Activated naive CD8-positive, alpha-beta T cell treated with anti-CD3 and anti-CD28 coated beads, Interleukin-2, amount 50 U/mL, for 16 hours (primary cell): ENCODE measurements around the gene S100A4.
A peak's percentile ranks its signal among the peaks of the same experiment; 100 is the strongest.
"Not testable (repeated sequence)": the region's sequence is repeated elsewhere in the genome, so short reads cannot be mapped to it uniquely, and the experiment has no call there.

ENCODE experiments used
- DNase-seq: peaks from one replicate; pipeline ENCODE4 v3.0.0-alpha.2; 2020; ENCODE audit warnings: low read depth, low spot score

Gene S100A4

DNA sequence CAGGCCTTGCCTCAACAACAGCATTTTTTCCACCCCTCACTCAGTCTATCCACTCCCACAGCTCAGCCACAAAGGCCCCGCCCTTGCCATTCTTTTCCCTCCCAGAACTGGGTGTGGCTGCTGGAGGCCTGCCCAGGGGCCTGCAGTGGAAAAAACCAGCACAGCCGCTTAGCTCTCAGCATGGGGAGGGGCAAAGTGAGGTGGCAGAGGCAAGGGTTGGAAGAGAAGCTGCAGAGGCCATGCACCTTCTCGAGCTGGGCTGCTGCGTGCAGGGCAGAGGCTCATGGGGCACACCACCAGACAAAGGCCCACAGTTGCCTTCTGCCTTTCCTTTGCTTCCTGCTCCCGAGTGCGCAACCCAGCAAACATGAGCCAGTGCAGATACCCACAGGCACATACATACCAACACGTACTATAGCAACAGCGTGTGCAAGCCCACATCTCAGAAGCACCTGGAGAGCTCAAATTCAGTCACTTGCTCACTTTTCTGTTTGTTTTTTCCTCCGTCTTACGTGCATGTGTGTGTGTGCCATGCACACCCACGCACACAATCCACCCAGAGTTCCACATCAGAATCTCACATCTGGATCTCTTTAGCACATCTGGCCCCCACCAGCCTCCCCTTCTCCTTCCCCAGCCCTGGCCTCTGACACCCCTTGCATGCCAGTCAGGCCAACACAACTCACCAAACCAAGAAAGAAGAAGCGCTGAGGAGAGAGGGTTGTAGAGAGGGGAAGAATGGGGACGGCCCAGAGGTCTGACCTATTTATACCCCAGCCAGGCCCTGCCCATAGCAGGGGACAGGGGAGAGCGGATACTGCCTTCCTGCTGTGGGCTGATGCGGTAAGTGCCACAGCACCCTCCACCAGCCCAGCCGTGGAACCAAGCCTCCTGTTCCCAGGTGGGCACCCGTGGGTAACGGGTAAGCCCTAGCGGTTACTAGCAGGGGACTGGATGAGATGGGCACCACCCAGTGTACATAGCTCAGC lies at the start of gene S100A4:
TSS of gene S100A4 (minus strand) at position 740 of the 989 bp plus-strand sequence. CDS start 1,012 bp downstream, outside the sequence.
- DNase-seq, result peak; percentile 82

DNA sequence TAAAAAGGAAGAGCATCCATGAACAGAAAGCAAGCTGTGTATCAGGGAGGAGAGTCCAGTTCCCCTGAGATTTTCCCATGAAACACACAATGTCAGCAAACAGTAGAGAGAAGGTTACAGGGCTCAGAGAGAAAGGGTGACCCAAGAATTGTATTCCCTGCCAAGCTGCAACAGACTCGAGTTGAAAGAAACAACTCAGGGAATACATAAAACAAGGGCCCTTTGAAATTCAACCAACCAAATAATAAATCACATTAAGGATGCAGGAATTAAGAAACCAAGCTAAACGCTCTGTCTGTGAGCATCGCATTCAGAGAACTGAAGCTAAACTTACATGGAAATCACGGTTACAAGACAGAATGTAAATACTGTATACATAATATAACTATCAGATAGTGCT lies 47.1 kb upstream of the S100A4 start:
- DNase-seq, result no peak

DNA sequence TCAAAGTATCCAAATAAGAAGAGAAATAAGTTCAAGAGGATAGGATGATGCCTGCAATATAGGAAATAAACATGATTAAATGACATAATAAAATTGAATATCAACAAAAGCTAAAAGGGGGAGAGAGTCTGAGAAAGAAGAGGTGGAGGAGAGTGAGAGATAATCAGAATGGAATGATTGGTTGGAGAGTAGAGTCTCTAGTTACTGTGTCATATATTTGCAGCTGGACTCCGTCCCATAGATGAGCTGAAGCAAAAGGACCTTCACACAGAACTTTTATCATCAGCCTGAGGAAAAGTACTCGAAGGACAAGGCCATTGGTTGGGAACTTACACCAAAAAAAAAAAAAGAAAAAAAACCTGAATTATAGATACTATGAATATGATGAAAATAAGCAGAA lies 42.9 kb upstream of the S100A4 start:
- DNase-seq, result no peak

DNA sequence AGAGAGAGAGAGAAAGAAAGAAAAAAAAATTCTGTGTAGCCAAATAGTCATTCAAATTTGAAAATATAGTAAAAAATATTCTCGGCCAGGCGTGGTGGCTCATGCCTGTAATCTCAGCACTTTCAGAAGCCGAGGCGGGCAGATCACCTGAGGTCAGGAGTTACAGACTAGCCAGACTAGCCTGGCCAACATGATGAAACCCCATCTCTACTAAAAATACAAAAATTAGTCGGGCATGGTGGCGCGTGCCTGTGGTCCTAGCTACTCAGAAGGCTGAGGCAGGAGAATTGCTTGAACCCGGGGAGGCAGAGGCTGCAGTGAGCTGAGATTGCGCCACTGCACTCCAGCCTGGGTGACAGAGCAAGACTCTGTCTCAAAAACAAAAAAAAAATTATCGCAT lies 42.4 kb upstream of the S100A4 start:
- DNase-seq, result not testable (repeated sequence)

DNA sequence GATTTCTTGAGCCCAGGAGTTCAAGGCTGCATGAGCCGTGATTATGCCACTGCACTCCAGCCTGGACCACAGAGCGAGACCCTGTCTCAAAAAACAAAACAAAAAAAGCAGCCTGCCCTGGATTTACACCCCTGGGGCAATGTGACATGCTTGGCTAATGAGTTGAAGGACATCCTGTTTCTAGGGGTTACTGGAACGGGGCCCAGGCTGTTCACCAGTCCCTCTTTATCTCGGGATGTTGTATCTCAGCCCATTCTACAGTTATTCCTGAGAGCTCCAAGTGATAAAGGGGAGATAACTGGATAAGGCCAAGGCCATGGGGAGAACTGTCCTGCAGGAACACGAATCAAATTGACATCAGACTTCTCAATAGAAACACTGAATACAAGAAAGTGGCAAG lies 41.7 kb upstream of the S100A4 start:
- no peak for DNase-seq

DNA sequence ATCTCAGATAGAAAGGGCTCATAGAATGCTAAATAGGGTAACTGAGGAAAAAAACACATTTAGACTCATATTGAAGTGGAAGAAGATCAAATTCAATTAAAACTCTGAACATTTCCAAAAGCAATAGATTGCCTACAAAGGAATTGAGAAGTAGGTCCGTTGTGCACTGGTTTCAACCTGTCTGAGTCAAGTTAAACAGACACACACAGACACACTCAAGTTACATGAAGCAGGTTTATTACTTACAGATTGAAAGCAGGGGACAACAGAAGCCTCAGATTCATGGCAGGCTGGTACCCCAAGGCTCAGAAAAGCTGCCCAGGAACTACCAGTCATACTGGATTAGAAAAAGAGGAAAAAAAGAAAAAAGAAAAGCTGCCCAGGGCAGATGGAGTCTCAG lies 40.7 kb upstream of the S100A4 start:
- no peak for DNase-seq

DNA sequence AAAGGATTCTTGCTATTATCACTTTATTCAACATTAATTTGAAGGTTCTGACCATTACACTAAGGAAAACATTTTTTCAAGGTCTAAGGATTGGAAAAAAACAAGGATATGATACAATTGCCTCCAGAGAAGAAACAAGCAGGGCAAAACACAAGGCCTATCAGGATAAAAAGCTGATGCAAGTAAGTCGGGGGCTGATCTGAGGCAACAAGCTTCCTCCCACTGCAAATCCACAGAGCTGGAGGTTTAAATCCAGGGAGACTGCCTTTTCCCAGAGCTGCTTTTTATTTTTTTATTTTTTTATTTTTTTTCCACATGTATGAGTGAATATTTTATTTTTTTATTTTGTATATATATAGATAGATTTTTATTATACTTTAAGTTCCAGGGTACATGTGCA lies 39.4 kb upstream of the S100A4 start:
- no peak for DNase-seq

DNA sequence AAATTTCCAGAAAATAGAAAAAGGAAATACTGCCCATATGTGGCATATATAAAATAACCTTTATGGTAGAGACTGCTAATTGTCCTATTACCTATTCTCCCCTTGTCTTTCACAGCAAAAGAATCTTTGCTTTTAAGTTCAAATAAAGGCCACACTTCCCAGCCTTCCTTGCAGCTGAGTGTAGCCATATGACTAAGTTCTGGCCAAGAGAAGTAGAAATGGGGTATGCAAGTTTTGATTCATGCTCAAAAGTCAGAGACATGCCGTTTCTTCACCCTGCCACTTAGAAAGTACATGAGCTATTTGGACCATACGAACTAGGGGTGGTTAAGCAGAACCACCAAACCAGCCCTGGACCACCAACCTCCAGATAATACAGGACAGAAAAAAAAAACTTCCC lies 38.4 kb upstream of the S100A4 start:
- DNase-seq, result no peak

DNA sequence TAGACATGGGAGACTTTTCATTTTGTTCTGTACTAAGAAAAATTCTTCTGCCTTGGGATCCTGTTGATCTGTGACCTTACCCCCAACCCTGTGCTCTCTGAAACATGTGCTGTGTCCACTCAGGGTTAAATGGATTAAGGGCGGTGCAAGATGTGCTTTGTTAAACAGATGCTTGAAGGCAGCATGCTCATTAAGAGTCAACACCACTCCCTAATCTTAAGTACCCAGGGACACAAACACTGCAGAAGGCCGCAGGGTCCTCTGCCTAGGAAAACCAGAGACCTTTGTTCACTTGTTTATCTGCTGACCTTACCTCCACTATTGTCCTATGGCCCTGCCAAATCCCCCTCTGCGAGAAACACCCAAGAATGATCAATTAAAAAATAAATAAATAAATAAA lies 37.9 kb upstream of the S100A4 start:
- not testable (repeated sequence) for DNase-seq

DNA sequence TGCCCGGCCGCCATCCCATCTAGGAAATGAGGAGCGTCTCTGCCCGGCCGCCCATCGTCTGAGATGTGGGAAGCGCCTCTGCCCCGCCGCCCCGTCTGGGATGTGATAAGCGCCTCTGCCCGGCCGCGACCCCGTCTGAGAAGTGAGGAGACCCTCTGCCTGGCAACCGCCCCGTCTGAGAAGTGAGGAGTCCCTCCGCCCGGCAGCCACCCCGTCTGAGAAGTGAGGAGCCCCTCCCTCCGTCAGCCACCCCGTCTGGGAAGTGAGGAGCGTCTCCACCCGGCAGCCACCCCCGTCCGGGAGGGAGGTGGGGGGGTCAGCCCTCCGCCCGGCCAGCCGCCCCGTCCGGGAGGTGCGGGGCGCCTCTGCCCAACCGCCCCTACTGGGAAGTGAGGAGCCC lies 37.2 kb upstream of the S100A4 start:
- DNase-seq, result not testable (repeated sequence)

DNA sequence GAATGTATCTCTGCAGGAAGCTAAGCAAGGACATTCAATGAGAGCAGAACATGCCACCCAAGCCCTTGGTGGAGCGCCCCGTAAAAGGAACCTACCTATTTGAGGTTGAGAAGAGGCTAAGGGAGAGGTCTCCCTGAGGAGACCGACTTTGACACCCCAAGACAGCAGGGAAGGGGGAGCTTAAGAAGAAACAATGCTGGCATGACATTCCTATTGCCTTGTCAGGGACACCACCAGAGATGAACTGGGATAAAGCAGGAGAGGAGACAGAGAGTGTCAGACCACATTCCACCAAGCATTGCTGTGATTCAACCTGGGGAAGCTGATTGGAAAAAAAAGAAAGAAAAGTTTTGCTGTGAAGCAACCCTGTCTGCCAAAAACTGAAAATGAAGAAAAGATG lies 33.3 kb upstream of the S100A4 start:
- DNase-seq, result no peak

DNA sequence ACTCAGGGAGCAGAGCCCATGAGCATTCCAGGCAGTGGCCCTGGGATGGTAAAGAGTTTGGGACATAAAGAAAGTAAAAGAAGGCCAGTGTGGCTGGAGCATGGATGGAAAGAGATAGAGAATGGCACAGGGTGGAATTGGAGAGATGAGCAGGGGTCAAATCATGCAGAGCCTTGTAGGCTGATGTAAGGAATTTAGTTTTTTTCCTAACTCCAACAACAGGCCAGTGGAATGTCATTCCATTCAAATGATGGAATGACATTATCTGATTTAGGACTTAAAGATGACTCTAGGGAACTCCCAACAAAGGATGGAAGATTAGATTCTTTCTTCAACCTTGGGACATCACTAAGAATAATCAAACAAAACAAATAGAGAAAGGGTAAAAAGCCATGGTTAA lies 32.9 kb upstream of the S100A4 start:
- DNase-seq, result no peak

DNA sequence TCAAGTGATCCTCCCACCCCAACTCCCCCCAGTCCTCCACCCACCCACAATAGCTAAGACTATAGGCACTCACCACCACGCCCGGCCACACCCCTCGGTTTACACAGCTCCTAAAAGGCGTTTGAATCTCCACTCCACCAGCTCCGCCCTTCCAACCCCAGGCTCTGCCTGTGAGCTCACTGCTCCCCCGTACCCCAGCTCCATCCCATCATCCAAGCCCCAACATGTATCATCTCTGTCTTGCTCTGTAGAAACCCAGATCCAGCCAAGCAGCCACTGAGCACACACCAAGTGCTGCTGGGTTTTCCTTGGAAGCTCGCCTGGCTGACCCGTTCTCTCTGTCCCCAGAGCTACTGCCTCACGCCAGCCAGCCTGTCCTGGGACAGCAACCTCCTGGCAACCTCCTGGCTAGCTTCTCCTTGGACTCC lies 32.0 kb upstream of the S100A4 start:
- DNase-seq, result no peak

DNA sequence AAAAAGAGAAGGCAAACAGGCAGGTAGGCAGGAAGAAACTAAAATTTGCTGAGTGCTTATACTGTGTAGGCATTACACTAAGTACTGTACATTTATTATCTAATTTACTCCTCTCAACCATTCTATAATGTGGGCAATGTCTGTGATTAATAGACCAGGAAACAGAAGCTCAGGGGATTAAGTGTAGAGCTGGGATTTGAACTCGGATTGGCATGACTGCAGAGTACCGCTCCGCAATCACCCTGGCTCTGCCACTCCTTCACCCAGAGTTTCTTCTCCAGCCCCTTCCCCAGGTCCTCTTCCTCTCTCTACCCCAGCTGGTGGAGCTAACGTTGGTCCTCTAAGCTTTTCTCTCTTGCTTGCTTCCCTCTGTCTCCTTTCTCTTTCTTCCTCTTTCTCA lies 31.5 kb upstream of the S100A4 start:
- no peak for DNase-seq

DNA sequence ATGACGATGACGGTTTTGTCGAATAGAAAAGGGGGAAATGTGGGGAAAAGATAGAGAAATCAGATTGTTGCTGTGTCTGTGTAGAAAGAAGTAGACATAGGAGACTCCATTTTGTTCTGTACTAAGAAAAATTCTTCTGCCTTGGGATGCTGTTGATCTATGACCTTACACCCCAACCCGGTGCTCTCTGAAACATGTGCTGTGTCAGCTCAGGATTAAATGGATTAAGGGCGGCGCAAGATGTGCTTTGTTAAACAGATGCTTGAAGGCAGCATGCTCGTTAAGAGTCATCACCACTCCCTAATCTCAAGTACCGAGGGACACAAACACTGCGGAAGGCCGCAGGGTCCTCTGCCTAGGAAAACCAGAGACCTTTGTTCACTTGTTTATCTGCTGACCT lies 29.9 kb upstream of the S100A4 start:
- not testable (repeated sequence) for DNase-seq

DNA sequence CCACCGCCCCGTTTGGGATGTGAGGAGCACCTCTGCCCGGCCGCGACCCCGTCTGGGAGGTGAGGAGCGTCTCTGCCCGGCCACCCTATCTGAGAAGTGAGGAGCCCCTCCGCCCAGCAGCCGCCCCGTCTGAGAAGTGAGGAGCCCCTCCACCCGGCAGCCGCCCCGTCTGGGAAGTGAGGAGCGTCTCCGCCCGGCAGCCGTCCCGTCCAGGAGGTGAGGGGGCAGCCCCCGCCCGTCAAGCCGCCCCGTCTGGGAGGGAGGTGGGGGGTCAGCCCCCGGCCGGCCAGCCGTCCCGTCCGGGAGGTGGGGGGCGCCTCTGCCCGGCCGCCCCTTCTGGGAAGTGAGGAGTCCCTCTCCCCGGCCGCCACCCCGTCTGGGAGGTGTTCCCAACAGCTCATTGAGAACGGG lies 29.5 kb upstream of the S100A4 start:
- not testable (repeated sequence) for DNase-seq

DNA sequence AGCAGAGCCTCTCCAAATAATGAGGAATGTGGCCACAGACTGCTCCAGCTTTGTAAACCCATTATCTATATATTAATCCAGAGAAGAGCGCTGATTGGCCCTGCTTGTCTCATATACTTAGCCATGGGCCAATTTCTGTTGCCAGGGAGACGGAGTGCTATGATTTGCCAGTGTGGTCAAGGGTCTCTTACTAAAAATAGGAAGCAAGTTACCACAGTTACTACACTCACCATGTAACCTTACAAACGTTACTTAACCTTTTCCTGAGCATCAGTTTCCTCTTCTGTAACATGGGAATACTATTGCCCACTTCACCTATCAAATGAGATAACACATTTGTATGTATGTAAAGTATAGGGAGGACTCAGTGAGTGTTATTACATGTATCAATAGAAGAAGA lies 27.7 kb upstream of the S100A4 start:
- DNase-seq, result no peak

DNA sequence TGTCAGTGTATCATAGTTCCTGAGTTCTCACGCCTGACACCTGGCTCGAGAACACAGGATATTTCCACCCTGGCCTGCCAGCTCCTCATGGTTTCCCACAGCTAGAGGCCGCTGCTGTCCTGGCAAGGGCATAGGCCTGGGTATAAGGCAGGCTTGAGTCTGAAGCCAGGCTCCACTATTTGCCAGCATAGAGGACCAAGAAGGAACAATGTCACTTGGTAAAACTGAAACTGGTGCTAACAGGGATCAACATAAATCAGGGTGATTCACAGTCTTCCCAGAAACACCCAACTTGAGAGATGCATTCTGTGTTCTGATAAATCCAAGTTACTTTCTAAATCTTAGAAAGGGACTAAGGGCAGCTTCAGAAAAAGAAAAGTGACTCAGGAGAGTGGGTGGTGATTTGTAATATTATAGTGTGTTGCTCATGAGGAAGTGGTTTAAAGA lies 27.0 kb upstream of the S100A4 start:
- no peak for DNase-seq

DNA sequence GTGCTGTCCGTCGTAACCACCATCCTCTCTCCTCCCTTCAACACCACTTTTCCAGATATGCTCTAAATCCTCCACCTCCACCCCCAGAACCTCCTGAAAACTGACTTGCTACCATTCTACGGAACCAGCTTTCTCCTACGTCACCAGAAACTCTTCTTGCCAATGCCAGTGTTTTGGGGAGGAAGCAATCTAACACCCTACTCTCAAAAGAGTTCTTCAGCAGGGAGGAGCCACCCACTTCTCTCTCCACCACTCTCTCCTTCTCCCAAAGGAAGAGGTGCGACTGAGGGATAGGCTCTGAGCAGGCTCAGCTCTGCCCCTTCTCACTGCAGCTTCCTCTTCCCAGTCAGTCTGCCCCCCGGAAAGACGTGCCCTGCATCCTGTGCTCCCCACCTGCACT lies 26.1 kb upstream of the S100A4 start:
- no peak for DNase-seq

DNA sequence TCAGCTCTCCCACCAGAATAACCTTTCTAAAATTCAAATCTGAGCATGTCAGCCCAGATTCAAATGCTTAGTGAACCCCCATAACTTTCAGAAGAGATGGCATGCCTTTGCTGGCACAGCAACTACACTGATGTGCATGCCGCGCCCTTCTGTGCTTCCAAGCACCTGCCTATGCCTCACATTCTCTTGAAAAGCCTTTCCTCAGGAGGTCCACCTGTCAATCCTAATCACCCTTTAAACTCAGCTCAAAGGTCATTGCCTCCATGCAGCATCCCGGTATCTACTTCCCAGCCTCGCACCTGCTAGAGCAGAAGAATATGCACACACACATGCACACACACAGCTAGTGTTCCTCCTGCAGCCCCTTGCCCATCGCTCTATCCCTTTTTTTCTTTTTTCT lies 25.3 kb upstream of the S100A4 start:
- DNase-seq, result no peak

DNA sequence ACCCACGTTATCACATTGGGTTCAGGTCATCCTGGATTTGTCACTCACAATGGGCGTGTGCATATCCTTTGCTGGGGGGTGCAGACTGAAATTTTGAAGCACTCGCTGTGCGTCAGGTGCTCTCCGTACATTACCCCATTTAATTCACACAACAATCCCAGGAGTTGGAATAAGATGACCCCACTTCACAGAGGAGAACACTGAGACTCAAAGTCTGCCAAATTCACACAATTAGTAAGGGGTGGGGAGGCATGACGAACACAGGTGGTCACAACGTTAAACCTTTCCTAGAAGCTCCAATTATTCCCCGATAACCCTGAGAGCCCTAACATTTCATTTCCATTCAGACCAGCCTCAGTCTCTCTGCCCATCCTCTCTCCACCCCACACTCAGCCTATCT lies 23.9 kb upstream of the S100A4 start:
- DNase-seq, result no peak

DNA sequence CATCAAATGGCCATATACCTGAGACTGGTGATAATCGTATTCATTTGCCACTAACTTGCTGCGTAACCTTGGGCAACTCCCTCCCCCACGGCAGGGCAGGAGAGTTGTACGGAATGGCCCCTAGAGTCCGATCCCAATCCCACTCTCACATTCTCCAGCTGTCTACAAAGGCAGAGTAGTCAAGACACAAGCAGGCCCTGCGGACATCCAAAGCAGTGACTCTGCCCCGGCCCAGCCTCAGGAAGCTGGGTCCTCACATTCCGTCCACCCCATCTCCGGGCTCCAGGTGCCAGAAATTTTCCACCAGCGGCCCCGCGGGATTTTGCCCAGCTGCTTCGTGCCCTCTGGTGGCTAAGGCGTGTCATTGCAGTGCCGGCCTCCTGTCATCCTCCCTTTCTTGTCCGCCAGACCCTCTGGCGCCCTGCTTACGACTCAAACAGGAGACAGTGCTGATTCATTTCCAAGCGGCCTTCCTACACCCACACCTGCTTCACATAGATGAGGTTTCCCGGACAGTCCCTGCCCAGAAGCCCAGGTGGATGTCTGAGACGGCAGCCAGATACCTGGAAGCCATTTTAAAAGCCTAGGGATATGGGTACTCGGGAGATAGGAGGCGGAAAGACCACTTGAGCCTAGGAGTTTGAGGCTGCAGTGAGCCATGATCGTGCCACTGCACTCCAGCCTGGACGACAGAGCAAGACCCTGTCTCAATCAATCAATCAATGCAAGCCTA lies 22.9 kb upstream of the S100A4 start:
- peak; percentile 65 for DNase-seq
